Measurements from ENCODE around the gene AGMO.

The AGMO gene

DNA sequence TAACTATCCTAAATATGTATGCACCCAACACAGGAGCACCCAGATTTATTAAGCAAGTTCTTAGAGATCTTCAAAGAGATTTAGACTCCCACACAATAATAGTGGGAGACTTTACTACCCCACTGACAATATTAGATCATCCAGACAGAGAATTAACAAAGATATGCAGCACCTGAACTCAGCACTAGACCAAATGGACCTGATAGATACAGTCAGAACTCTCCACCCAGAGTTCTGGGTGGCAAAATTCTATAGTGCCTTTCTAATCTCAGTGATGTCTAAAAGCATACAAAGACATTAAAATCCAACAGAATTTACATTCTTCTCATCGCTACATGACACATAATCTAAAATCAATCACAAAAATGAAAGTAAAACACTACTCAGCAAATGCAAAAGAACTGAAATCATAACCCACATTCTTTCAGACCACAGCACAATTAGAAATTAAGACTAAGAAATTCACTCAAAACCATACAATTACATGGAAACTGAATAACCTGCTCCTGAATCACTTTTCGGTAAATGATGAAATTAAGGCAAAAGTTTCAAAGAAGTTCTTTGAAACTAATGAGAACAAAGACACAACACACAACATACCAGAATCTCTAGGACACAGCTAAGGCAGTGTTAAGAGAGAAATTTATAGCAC lies 183.2 kb downstream of the AGMO start:
- no peak for FAIRE-seq

DNA sequence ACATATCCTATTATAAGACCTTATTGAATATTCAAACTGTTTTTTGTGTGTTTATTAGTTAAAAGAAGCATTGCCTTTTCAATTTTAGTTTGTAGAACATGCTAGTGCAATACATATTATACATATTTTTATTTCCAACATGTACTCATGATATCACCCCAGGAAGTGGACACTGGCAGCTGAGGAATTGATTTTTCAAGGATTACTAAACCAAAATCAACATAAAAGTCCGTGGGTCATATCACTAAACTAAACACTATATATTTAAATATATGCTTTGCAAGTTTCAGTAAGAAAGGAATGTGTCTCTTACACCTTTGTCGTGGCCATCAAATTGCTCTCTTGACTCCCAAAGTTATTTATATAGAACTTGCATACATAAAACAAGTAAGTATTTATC lies 185.2 kb downstream of the AGMO start:
- no peak for FAIRE-seq

DNA sequence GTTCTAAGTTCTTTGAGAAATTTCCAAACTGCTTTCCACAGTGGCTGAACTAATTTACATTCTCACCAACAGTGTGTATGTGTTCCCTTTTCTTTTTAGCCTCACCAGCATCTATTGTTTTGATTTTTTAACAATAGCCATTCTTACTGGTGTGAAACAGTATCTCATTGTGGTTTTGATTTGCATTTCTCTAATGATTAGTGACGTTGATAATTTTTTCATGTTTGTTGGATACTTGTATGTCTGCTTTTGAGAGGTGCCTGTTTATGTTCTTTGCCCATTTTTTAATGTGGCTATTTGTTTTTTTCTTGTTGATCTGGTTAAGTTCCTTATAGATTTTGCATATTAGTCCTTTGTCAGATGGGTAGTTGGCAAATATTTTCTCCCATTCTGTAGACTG lies 191.4 kb downstream of the AGMO start:
- no peak for FAIRE-seq

DNA sequence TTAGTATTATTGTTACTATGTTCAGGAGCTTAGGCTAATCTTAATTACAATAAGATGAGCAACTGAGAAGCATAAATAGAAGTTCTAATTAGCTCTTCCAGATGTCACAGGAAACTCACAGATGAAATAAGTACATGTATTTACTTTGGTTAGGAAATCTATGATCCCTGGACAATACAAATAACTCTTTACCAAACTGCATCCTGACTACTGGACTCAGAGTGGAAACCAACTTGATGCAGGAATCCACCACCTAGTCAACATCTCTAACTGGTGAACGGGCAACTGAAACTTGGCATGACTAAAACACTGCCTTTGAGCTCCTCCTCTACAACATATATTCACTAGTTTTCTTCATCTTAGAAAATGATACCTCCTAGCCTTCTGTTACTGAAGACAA lies 193.2 kb downstream of the AGMO start:
- no peak for FAIRE-seq

DNA sequence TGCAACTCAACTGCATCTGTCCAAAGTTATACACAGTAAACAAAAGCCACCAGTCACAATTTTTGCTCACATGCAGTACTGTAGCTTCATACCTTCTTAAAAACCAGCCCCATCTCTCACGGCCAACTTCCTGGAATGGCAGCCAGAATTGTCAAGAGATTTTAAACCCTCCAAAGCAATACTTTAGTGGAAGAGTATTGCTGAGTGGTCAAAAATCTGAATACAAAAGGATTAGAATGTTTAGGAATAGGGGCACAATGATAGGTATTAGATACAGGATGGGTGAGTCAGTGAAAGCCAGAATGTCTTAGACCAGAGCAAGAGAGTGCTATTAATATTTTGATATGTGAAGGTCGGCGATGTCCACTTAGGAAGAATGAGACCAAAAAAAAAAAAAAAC lies 193.9 kb downstream of the AGMO start:
- FAIRE-seq: no peak

DNA sequence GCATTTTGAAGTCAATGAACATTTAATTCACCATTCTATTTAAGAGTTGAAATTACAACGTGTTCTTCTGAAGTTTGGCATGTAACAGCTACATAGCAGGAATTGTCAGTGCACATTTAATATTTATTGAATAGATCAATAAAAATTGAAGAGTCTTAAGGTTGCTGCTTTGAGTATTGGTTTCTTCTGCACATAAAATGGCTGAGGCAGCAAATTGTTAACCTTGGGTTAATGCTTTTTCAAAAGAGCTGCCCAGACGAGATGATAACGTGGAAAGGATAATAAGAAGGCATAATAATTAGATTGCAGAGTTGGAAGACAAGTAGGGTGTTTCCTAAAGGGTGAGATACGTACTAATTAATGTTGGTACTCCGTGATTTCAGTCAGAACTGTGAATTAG lies 203.7 kb downstream of the AGMO start:
- FAIRE-seq: no peak

DNA sequence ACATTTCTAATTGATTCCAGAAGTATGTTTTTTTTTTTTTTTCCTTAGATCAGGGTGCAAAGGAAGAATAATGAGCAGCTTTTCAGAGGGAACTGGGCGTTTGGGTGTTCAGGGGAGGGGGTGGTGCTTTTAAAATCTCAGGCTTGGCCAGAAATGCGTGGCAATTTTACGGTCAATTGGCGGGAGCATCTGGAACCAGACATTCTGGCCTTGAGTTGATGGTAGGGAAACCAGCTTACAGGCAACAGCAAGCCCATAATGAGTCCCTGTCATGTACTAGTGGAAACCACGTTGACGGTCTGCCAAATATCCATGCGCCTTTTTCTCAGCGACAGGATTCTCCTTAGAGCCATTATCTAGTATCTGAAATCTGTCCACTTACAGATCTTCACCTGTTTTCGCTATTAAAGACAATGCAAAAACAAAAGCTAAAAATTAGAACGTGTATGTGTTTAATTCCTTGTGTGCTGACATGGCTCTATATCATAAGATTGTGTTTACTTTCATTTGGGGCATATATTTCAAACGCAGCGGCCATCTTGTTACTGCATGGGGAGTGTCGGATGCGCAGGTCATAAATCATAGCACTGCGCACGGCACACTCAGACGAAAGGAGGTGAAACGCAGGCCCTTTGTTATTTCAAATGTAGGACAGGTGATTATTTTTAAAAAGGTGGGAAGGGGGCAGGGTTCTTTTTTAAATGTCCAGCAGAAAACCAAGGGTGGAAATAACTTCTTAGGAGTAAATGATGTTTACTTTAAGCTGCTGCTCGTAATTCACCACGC lies 209.2 kb downstream of the AGMO start:
- FAIRE-seq: no peak

DNA sequence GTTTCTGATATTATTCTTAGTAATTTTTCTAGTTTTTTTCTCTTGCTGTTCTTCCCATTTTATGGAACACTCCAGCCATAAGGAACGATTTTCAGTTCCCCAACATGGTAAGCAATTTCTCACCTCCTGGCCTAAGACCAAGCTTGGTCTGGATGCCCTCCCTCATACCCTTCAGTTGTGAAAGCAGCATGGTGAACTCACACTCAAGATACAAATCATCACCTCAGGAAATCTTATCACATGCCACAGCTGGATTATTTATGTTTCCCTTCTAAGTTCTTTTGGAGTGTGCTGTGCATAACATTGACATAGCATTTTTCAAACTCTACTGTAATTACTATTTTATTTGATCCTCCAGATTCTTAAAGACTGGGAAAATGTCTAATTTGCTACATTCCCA lies 216.6 kb downstream of the AGMO start:
- no peak for FAIRE-seq

DNA sequence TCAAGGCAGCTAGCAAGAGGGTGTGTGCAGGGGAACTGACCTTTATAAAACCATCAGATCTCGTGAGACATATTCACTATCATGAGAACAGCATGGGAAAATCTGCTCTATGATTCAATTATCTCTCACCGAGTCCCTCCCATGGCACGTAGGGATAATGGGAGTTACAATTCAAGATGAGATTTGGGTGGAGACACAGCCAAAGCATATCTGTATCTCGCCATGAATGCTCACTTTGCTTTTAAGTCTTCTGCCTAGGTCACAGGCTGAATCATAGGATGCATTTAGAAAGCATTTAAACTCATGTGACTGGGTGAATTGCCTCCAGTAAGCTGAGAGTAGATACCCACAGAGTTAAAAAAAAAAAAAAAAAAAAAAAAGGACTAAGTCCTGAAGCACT lies 220.0 kb downstream of the AGMO start:
- no peak for FAIRE-seq

DNA sequence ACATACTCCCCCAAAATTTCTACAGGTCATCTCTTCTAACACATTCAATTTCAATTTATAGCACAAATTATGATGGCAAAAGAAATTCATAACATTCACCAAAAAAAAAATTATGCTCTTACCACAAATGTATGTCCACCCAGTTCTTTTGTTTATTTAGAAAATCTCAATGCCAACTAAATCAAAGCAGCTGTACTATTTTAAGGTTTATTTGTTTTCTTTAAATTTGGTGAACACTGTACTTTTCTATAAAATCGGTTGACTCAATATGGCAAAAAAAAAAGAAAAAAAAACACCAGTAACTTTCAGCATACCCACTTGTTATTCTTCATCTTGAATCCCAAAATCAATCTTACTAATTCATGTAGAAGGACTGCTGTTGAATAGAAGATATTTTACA lies 225.7 kb downstream of the AGMO start:
- no peak for FAIRE-seq

DNA sequence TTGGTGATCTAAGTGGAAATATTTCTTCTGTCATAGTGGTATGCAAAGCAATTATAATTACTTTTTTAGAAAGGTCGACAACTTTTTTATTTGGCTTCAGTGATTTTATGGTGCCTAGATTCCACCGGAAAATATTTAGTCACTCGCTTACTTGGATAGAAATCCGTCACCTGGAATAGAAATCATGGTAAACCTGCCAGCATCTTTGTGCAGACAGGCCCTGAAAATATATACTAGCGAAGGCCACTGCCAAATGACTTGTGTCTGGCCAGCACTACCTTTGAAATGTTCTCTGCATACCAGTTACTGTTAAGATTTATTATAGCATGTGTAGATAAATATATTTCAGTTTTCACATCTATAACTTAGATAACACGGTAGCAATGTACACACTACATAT lies 226.4 kb downstream of the AGMO start:
- FAIRE-seq: no peak

DNA sequence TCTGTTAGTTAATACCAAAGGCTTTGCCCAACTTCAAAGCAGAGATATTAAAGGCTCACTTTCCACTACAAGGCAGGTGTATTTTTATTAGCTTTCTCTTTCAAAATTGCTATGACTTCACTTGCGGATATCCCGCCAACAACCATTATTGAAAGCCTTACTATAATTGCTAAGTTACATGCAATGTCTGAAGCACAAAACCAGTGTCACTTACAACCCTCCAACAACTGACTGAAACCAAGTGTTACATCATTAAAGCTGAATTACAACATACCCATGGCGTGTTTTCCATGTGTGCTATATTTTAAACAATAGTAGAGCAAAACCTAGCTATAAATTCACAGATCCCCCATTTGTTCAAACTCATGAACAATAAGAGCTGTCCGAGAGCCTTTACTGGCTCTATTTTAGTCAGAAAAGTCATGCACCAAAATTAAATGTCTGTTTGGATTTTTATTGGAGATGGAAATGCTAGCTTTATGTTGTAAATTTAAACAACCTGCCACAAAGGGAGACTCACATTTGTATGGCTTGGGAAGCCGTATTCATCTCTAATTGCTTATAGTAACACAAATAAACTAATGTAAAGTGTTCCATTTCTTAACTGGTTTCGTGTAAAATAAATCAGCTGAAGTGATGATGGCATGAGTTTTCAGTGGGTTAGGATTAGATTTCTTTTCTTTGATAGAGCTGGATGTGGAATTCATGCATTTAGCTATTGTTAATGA lies 227.1 kb downstream of the AGMO start:
- FAIRE-seq: no peak

DNA sequence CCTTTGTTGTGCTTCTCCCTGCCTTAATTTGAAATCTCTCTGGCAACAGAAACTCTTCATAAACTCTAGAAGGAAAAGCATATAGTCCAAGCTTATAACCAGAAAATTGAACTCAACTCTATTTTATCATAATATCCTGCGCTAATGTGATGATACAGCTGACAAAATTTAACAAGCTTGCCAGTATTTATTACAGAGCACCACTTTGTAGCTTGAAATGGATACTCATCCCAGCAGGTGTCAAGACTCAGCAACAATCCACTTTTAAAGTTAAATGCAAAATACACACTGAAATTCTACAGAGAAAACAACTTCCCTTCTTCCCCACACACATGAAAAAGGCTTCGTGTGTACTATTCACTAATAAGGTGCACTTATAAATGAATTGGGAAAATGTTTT lies 228.9 kb downstream of the AGMO start:
- no peak for FAIRE-seq

DNA sequence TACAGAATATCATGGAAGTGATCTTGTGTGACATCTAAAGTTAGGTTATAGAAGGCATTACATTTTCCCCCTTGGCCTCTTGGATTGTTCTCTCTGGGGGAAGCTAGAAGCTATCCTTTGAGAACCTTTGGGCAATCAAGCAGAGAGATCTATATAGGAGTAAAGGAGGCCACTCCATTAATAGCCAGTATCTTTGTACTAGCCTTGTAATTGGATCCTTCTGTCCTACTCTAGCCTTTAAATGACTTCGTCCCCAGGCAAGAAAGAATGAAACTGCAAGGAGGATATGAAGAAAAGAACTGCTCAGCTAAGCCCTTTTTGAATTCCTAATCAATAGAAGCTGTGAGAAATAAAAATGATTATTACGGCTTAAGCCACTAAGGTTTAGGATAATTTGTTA lies 230.9 kb downstream of the AGMO start:
- no peak for FAIRE-seq

DNA sequence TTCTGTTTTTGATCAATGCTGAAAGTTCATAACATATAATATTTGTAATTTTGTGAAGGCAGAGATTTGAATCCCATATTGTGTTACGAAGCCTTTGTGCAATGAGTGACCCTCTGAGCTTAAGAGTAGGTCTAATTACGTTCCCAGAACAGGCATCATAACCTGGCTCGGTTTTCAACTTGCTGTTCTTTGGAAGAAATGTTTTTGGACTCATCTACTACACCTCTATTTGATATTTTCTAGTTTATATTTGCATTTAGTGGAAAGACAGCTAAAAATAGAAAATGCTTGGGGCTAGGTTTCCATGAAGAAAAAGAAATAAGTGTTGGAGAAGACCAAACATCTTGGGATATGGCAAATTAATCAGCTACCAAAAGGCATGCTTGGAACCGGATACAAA lies 234.8 kb downstream of the AGMO start:
- no peak for FAIRE-seq

DNA sequence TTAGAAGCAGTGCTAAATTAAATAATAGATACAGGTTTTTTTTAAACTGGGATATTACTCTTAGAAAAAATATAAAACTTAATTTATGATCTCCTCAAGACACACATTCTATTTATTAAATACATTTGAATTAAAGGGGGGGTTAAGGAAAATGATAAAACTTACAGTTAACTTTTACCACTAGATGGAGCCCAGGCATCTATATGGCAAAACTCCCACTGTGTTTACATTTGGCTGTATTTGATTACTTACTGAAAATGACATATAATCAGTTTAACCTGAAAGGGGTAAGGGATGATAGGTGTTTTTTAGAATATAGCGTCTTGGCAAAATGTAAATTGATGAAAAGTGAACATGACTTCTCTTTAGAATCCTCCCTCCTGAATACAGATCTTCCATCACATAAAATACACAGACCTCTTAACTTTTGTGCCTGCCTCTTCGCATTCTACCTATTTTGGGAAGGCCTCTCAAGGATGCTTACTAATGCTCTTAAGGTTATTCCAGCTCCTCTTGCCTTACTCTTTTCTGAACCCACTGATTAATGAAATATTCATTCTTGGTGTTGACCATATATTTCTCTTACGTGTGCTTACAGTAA lies 235.7 kb downstream of the AGMO start:
- peak; percentile 84 for FAIRE-seq

DNA sequence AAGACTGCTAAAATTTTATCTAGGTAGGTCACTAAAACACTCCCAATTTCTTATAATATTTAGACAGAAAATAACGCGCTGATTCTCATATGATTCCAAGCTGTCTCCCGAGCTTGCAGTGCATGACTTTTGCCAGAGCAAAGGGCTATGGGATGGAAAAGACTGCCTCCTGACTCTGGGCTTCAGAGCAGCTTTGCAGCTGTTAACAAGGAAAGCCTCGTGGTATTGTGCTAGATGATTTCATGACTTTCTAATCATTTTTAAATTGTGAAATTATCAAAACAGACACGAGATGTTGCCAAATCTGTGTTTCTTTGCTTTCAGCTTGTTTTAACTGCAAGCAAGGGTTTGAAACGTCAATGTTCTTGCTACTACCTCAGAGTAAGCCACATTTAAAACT lies 238.3 kb downstream of the AGMO start:
- FAIRE-seq: no peak

DNA sequence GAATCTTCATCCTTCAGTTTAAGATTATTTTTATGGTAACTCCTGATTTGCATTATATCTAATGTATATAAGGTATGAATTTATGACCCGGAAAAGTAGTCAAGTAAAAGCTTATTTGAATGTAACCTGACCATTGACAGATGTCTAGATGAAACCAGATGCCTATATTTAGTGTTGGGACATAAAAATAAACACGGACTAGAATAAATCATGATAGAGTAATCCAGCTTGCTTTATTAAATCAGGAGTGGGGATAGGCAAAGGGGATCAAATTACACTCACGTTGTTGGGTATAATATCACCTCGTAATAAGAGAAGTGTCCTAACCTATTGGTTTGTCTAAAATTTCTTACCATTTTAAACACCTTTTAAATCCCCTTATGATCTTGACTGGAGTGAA lies 244.6 kb downstream of the AGMO start:
- FAIRE-seq: no peak

DNA sequence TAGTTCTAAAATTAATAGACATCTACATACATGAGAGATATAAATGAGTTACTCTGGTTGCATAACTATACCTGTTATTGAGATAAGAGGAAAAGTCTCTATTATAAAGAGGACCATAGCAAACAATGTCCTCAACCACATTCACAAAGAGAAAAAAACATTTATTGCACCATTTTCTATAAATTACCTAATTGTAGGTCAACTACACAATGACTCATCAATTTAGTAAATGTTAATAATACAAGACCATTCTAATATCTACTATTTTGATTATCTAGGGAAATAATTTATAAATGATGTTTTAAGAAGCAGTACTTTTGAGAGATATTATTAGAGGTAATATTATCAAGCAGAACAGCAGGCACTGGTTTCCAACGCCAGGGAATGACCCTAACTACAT lies 246.1 kb downstream of the AGMO start:
- FAIRE-seq: no peak

DNA sequence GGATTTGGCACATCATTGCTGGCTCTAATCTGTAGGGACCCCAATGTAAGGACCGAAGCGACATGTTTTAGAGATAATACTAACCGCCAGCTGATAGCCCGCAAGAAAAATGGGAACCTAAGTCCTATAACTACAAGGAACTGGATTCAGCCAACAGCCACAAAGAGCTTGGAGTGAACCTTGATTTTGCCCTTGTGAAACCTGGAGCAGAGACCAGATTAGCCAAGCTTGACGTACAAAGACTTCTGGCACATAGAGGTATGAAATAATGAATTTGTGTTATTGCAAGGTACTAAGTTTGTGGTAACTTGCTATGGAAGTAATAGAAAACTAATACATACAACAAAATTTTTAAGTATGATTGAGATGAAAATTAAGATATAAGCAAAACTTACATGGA lies 246.9 kb downstream of the AGMO start:
- FAIRE-seq: no peak

DNA sequence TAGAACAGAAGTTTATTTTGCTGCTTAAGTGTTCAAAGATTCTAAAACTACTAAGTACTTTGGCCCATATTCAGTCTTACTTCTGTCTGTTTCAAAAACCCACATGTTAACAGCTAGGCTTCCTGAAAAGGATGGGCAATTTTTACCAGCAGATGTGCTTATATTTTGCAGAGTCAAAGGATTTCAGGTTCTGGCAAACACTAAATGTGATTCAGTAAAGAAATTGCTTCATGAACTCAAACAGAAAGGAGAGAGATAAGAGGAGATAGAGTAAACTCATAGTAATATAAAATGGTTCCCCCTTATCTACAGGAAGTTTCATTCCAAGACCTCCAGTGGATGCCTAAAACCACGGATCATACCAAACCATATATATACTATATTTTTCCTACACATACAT lies 248.5 kb downstream of the AGMO start:
- FAIRE-seq: no peak

DNA sequence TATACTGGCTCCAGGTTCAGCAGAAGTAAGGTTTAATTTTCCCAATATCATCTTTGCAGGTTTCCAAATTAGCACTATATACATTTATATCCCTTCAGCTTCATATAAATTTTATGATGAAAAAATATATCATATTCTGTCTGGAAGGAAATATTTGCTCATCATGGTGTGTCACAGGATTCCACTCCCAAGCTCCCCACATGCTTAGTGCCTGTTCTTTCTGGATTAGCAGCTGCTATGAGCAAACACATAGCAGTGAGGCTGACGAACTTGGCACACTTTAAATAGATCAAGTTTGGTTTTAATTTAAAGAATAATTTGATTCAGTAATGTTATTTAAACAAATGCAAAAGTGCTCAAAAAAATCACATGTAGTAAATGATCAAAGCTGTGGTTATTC lies 251.9 kb downstream of the AGMO start:
- FAIRE-seq: no peak

DNA sequence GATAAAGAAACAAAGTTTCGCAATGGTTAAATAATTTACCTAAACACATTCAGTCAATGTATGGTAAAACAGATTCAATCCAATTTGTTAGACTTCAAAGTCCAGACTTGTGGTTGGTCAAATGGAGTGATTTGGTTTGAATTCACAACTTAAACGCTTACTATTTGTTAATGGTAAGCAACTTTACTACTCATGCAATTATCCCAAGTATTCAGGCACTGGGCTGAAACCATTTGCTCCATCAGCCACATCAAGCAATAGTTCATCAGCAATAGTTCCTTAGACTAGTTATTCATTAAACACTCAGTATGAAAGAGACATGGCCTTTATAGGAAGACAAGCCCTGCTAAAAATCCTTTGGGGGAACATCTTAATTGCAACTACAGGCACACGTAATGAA lies 253.0 kb downstream of the AGMO start:
- FAIRE-seq: no peak

DNA sequence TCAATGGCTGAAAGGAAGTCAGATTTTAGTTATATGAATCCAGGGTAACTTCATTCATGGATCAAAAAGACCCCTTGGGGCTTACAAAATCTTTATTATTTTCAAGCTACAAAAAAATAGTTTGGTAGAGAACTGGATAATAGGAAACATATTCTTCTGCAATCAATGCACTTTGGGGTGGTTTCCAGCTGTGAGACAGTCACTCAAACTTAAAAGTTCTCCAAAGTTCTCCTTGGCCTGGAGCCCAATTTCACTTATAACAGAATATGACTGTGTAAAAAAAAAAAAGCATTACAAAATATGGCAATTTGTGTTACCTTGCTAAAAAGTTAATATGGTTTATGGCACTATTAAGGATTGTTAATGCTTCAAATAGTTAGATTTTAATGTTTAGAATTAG lies 255.5 kb downstream of the AGMO start:
- FAIRE-seq: no peak

Measured in G401.6 (cell line).